ENCODE data around the gene XRCC3. TPM values are rescaled to one million over a fixed set of nuclear protein-coding genes. Genes with fewer than 3 reads are reported as not detected.

Gene XRCC3
- total and polyA plus RNA-seq, 2 of the 8 experiments (the other 6 are each of a cell fraction or from before 2014, with no cell fraction given): 36.9 to 41.8 TPM

GRCh38 chr14:103735815-103736545 is 20.7 kb upstream of the XRCC3 start:
- FAIRE-seq (no peak), DNase-seq (ENCODE audit: low read depth in 1 of 2, low spot score in 2 of 2) (no peak)
- Histone ChIP-seq H3K79me2 (ENCODE audit: control insufficient read depth in 1 of 2, insufficient read depth in 2 of 2, low read length in 2 of 2) (no peaks in the 10 kb centered on the region), H2BK5ac (ENCODE audit: low read depth, low read length) (0 out of 2 replicates have a peak overlapping the region, but pooled peaks have one; percentile 73), H4K5ac (ENCODE audit: insufficient read length, low read depth, low read length) (no peak overlapping the region), H3K4me2 (ENCODE audit: insufficient read depth in 1 of 2, low read depth in 2 of 2, low read length in 2 of 2) (no peak overlapping the region), H2AK5ac (ENCODE audit: low read depth, low read length) (no peak overlapping the region), H3K79me1 (ENCODE audit: low read depth, low read length) (no peaks in the 10 kb centered on the region), H2BK20ac (ENCODE audit: low read length) (no peak overlapping the region), H3K36me3 (ENCODE audit: control insufficient read depth in 2 of 4, insufficient read depth in 4 of 4, low read length in 3 of 4) (peaks cover 0 to 6% (median 2%) of the 10 kb centered on the region in 4 experiments; a peak in 4 of 8 replicates), H2BK15ac (ENCODE audit: low read length) (no peak overlapping the region), H4K20me1 (replicated peaks in 1 of 2; ENCODE audit: control insufficient read depth in 1 of 2, insufficient read depth in 2 of 2, low read length in 2 of 2) (peaks cover 2 to 11% of the 10 kb centered on the region in 2 experiments), H3K56ac (replicated peaks; ENCODE audit: insufficient read length, low read depth, low read length) (no peak overlapping the region), H3K4me1 (replicated peaks in 1 of 4; ENCODE audit: control insufficient read depth in 3 of 4, insufficient read depth in 4 of 4, low read length in 3 of 4) (peaks cover 0 to 3% (median under 1%) of the 10 kb centered on the region in 4 experiments; a peak in 3 of 7 replicates), H3K4ac (replicated peaks; ENCODE audit: insufficient read length, low read depth, low read length) (no peak overlapping the region), H2BK120ac (replicated peaks; ENCODE audit: low read depth, low read length) (no peak overlapping the region), H3K23ac (ENCODE audit: insufficient read length) (no peak overlapping the region), H4K8ac (ENCODE audit: extremely low read depth, insufficient read depth, low read length) (no peak overlapping the region), H2BK12ac (ENCODE audit: low read depth, low read length) (no peak overlapping the region), H3K23me2 (ENCODE audit: low read depth, low read length) (no peaks in the 10 kb centered on the region), H4K91ac (replicated peaks; ENCODE audit: insufficient read length, low read length) (no peak overlapping the region), H3K27me3 (replicated peaks in 1 of 4; ENCODE audit: control insufficient read depth in 3 of 4, extremely low read depth in 1 of 4, insufficient read depth in 3 of 4, low read length in 3 of 4) (no peaks in the 10 kb centered on the region), H3K4me3 (ENCODE audit: extremely low read depth in 1 of 4, insufficient read depth in 2 of 4, low read depth in 3 of 4, low read length in 4 of 4) (no peak overlapping the region), H3K9ac (replicated peaks in 1 of 4; ENCODE audit: extremely low read depth in 1 of 4, low read depth in 3 of 4, low read length in 3 of 4) (no peak overlapping the region), H3K18ac (ENCODE audit: extremely low read depth, low read length) (no peak overlapping the region), H3K27ac (ENCODE audit: low read depth, low read length) (no peak overlapping the region), H2AFZ (ENCODE audit: low read length) (no peak overlapping the region), H3K14ac (ENCODE audit: insufficient read length) (no peak overlapping the region), H3K9me3 (ENCODE audit: insufficient read depth in 2 of 2, low read depth in 1 of 2, low read length in 1 of 2) (no peaks in the 10 kb centered on the region)
- no peak for TF ChIP-seq BCL11A (IDR thresholded peaks at IDR 0.05; ENCODE audit: low read depth in 2 of 2, low read length in 2 of 2)
- TF ChIP-seq SP1 (IDR thresholded peaks at IDR 0.05; ENCODE audit: low read depth, low read length): no peak
- no peak for TF ChIP-seq RFX5 (IDR thresholded peaks at IDR 0.05; ENCODE audit: borderline replicate concordance, low read depth, low read length)
- 92% methylated on average over 22 of the region's 22 CpGs; no CpG with 5 or more reads in 1 of the 2 experiments for WGBS, 2 experiments (ENCODE audit: extremely low coverage in 1 of 2, insufficient coverage in 1 of 2, insufficient read length in 1 of 2, insufficient replicate concordance in 2 of 2, low coverage in 1 of 2, low lambda C conversion rate in 2 of 2, missing lambda C conversion rate in 1 of 2)
- CTCF ChIA-PET (ENCODE audit: partially characterized antibody): interaction anchor here (0.5 to 2.5 kb wide), 14 partner anchors 9 to 1554 kb away, joined by 3 to 9 read pairs (median 4); no protein-coding TSS in a partner anchor
- POLR2A ChIA-PET (ENCODE audit: partially characterized antibody): interaction anchor here (1.1 to 1.9 kb wide), 6 partner anchors 9 to 51 kb away, joined by 3 to 9 read pairs (median 5); partner anchors contain the start of genes XRCC3 and ZFYVE21

All from H1 (cell line).